ENCODE measurements around the gene SMPD4. TPM values are rescaled to one million over a fixed set of nuclear protein-coding genes. Genes with fewer than 3 reads are reported as not detected.
"Not testable (repeated sequence)": the region's sequence is repeated elsewhere in the genome, so short reads cannot be mapped to it uniquely, and the experiment has no call there.

SMPD4 gene
- total and polyA plus RNA-seq, 4 donors = 14.4 to 60.6 (median 39.9) TPM

GRCh38 chr2:130187859-130188792 is 6.7 kb upstream of the SMPD4 start:
- 90% methylated on average over 16 of the region's 17 CpGs for WGBS (ENCODE audit: insufficient coverage)
- H3K9me3 ChIP-seq (ENCODE audit: control insufficient read depth, insufficient read depth, low read length); H3K4me3 ChIP-seq (ENCODE audit: low read depth, low read length); DNase-seq (ENCODE audit: low read depth in 4 of 6, low spot score in 6 of 6); H3K27ac ChIP-seq (ENCODE audit: low read depth, low read length); H3K27me3 ChIP-seq (ENCODE audit: control insufficient read depth, insufficient read depth, low read length): not testable (repeated sequence)
- Histone ChIP-seq H3K4me1 (ENCODE audit: control insufficient read depth, insufficient read depth, low read length) (peaks cover 15% of the 10 kb centered on the region), H3K36me3 (ENCODE audit: control insufficient read depth, insufficient read depth, low read length) (peaks cover 46% of the 10 kb centered on the region)

GRCh38 chr2:130187268-130187667 is 5.9 kb upstream of the SMPD4 start:
- 80% methylated on average over 3 of the region's 8 CpGs for WGBS (ENCODE audit: insufficient coverage)
- no peaks in the 10 kb centered on the region for H3K27me3 ChIP-seq (ENCODE audit: control insufficient read depth, insufficient read depth, low read length)
- H3K27ac ChIP-seq (ENCODE audit: low read depth, low read length) = no peak overlapping the region
- DNase-seq (ENCODE audit: low read depth in 4 of 6, low spot score in 6 of 6) = no peak
- no peak overlapping the region for H3K4me3 ChIP-seq (ENCODE audit: low read depth, low read length)
- H3K9me3 ChIP-seq (ENCODE audit: control insufficient read depth, insufficient read depth, low read length) = no peaks in the 10 kb centered on the region
- peaks cover 19% of the 10 kb centered on the region for H3K4me1 ChIP-seq (ENCODE audit: control insufficient read depth, insufficient read depth, low read length)
- H3K36me3 ChIP-seq (ENCODE audit: control insufficient read depth, insufficient read depth, low read length) = peaks cover 46% of the 10 kb centered on the region

DNA sequence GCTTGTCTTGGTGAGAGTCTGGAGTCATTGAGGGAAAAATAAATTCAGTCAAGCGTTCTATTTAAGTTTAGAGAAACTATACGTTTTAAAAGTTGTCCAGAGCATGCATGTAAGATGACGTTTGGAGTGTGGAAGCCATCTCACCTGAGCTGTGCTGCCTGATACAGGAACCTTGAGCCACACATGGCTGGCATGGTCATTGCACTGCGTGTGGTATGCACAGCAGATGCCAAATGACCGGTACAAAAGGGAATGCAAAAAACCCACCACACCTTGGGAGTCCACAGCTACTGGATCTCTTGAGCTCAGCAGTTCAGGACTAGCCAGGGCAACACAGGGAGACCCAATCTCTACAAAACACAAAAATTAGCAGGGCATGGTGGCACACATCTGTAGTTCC is 5.0 kb upstream of the SMPD4 start:
- no peak overlapping the region for H3K4me3 ChIP-seq (ENCODE audit: low read depth, low read length)
- no peak overlapping the region for H3K27ac ChIP-seq (ENCODE audit: low read depth, low read length)
- H3K36me3 ChIP-seq (ENCODE audit: control insufficient read depth, insufficient read depth, low read length) = peaks cover 41% of the 10 kb centered on the region
- no peak for DNase-seq (ENCODE audit: low read depth in 4 of 6, low spot score in 6 of 6)
- whole genome bisulfite sequencing (ENCODE audit: insufficient coverage) = 95% methylated on average over 5 of the region's 5 CpGs
- H3K4me1 ChIP-seq (ENCODE audit: control insufficient read depth, insufficient read depth, low read length) = peaks cover 19% of the 10 kb centered on the region
- H3K27me3 ChIP-seq (ENCODE audit: control insufficient read depth, insufficient read depth, low read length) = no peaks in the 10 kb centered on the region
- no peaks in the 10 kb centered on the region for H3K9me3 ChIP-seq (ENCODE audit: control insufficient read depth, insufficient read depth, low read length)

DNA sequence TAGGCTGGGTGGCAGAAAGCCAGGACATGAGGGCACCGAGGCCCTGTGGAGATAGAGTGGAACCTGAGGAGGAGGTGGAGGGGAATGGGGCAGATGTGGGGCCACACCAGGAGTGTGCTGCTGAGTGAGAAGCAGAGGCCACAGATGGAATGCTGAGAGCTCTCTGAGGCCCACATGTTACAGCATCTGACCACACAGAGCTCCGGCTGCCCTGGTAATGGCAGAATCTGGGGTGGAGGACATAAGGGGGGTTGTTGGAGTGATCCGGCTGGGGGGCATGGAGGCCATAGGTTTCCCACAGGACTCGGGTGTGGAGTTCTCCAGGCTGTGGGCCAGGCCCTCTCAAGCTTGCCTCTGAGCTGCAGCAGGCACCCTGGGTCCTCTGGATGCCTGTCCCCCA is 4.5 kb upstream of the SMPD4 start:
- Histone ChIP-seq H3K36me3 (ENCODE audit: control insufficient read depth, insufficient read depth, low read length) (peaks cover 37% of the 10 kb centered on the region), H3K27me3 (ENCODE audit: control insufficient read depth, insufficient read depth, low read length) (no peaks in the 10 kb centered on the region), H3K9me3 (ENCODE audit: control insufficient read depth, insufficient read depth, low read length) (no peaks in the 10 kb centered on the region), H3K4me3 (ENCODE audit: low read depth, low read length) (no peak overlapping the region), H3K27ac (ENCODE audit: low read depth, low read length) (no peak overlapping the region), H3K4me1 (ENCODE audit: control insufficient read depth, insufficient read depth, low read length) (peaks cover 21% of the 10 kb centered on the region)
- DNase-seq (ENCODE audit: low read depth in 4 of 6, low spot score in 6 of 6) = no peak
- WGBS (ENCODE audit: insufficient coverage) = 82% methylated on average over 3 of the region's 4 CpGs

DNA sequence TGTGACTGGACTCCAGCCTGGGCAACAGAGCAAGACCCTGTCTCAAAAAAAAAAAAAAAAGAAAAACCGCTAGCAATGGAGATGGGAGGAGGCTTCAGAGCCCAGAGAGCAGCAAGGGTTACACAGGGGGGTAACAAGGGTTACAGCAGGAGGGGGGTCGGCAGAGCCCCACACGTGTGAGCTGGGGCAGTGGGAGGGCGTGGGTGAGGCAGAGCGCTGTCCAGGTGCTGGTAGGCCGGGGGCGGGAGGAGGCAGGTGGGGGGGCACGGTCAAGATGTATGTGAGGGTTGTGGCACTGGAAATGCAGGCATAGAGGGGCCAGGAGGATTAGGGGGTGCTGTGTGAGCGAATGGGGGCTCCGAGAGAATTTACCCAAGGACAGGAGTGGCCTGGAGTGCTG is 4.0 kb upstream of the SMPD4 start:
- H3K4me3 ChIP-seq (ENCODE audit: low read depth, low read length) = no peak overlapping the region
- no peak for DNase-seq (ENCODE audit: low read depth in 4 of 6, low spot score in 6 of 6)
- no peaks in the 10 kb centered on the region for H3K9me3 ChIP-seq (ENCODE audit: control insufficient read depth, insufficient read depth, low read length)
- WGBS (ENCODE audit: insufficient coverage) = 100% methylated on average over 2 of the region's 10 CpGs
- H3K36me3 ChIP-seq (ENCODE audit: control insufficient read depth, insufficient read depth, low read length) = peaks cover 35% of the 10 kb centered on the region
- H3K4me1 ChIP-seq (ENCODE audit: control insufficient read depth, insufficient read depth, low read length) = peaks cover 25% of the 10 kb centered on the region
- H3K27me3 ChIP-seq (ENCODE audit: control insufficient read depth, insufficient read depth, low read length) = no peaks in the 10 kb centered on the region
- no peak overlapping the region for H3K27ac ChIP-seq (ENCODE audit: low read depth, low read length)

DNA sequence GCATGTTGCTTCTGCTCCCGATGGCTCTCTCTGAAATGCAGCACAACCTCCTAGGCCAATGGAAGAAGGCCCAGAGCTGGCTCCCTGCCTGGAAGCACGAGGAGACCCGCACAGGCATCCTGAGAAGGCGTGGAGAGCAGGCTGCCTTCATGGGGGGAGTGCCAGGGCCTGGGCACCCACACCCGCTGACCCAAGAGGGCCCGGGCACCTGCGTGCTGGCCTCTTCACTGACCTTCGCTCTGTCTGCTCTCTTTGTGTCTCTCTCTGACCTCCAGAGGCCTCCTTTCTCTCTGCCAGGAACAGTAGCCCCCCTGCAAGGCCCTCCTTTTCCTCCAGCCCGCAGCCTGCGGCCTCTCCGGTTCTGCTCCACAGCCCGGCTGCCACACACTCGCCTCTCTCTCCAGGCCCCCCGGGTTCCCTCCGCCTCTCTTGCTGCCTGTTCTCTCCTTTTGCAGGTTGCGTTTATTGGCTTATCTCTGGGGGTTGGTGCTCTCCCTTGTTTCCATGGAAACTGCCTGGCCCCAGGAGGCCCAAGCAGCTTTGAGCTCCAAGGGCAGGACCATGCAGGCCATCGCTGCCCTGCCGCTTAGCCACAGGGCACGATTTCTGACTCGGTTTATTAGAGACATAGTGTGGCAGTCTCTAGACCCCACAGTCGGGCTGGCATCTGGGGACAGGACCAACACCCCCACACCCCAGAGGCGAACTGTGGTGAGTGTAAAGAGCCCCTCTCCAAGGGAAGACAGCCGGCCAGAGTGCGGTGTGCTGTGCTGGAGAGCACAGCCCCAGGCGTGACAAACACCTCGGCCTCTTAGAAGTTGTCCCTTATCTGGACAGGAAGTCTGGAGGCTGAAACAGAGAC is 2.3 kb upstream of the SMPD4 start:
- H3K27me3 ChIP-seq (ENCODE audit: control insufficient read depth, insufficient read depth, low read length) = no peaks in the 10 kb centered on the region
- peak in 3 of 6 donors; percentile 29 to 81 (median 63) for DNase-seq (ENCODE audit: low read depth in 4 of 6, low spot score in 6 of 6)
- H3K9me3 ChIP-seq (ENCODE audit: control insufficient read depth, insufficient read depth, low read length) = no peaks in the 10 kb centered on the region
- peaks cover 31% of the 10 kb centered on the region for H3K4me1 ChIP-seq (ENCODE audit: control insufficient read depth, insufficient read depth, low read length)
- WGBS (ENCODE audit: insufficient coverage) = 25% methylated on average over 21 of the region's 26 CpGs
- peak overlapping the region; percentile 33 for H3K4me3 ChIP-seq (ENCODE audit: low read depth, low read length)
- peaks cover 35% of the 10 kb centered on the region for H3K36me3 ChIP-seq (ENCODE audit: control insufficient read depth, insufficient read depth, low read length)
- no peak overlapping the region for H3K27ac ChIP-seq (ENCODE audit: low read depth, low read length)

- H3K9me3 ChIP-seq (ENCODE audit: control insufficient read depth, insufficient read depth, low read length); H3K27me3 ChIP-seq (ENCODE audit: control insufficient read depth, insufficient read depth, low read length): not testable (repeated sequence)
- H3K36me3 ChIP-seq (ENCODE audit: control insufficient read depth, insufficient read depth, low read length) = peaks cover 33% of the 10 kb centered on the region
- peak overlapping the region; percentile 33 for H3K4me3 ChIP-seq (ENCODE audit: low read depth, low read length)
- DNase-seq (ENCODE audit: low read depth in 4 of 6, low spot score in 6 of 6) = peak in 2 of 6 donors; percentile 13 to 23
- H3K27ac ChIP-seq (ENCODE audit: low read depth, low read length) = peak overlapping the region; percentile 40
- H3K4me1 ChIP-seq (ENCODE audit: control insufficient read depth, insufficient read depth, low read length) = peaks cover 31% of the 10 kb centered on the region
- WGBS (ENCODE audit: insufficient coverage) = 34% methylated on average over 18 of the region's 23 CpGs
Measured at GRCh38 chr2:130182826-130183511, 1.6 kb upstream of the SMPD4 start.

DNA sequence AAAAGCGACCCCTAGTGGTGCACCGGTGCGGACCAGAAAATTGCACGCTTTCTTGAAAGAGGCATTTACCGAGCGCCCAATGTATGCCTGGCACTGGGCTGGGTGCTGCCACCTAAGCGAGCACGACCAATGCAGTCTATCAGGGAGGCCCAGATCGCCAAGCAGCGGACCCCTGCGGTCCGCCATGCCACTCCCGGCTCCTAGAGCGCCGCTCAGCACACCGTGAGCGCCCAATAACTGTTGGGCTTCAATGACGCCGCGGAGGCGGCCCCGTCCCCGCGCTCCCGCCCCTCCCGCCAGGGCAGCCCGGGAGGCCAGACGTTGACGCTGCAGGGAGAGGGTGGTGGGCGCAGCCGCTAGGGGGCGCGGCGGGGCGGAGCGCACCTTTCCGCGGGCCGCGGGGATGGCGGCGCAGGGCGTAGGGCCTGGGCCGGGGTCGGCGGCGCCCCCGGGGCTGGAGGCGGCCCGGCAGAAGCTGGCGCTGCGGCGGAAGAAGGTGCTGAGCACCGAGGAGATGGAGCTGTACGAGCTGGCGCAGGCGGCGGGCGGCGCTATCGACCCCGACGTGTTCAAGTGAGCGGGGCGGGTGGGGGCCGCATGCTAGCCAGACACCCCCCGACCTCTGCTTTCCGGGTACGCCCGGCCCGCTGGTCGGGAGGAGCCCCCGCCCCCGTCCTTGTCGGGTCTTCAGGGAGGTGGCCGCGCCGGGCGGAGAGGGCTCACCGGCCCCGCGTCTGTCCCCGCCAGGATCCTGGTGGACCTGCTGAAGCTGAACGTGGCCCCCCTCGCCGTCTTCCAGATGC is 679 bp upstream of the SMPD4 start, which contains the start of gene MZT2B:
Gene MZT2B (plus strand): TSS at position 383 of the 803 bp plus-strand sequence. CDS start 21 bp downstream, at position 404.
- not testable (repeated sequence) for H3K9me3 ChIP-seq (ENCODE audit: control insufficient read depth, insufficient read depth, low read length); H3K27me3 ChIP-seq (ENCODE audit: control insufficient read depth, insufficient read depth, low read length)
- Histone ChIP-seq H3K27ac (ENCODE audit: low read depth, low read length) (peak within 1 kb of the TSS; percentile 91), H3K36me3 (ENCODE audit: control insufficient read depth, insufficient read depth, low read length) (peaks cover 30% of the 10 kb centered on the region), H3K4me3 (ENCODE audit: low read depth, low read length) (peak within 1 kb of the TSS; percentile 82), H3K4me1 (ENCODE audit: control insufficient read depth, insufficient read depth, low read length) (peaks cover 31% of the 10 kb centered on the region)
- peak; percentile 64 to 95 (median 76) for DNase-seq (ENCODE audit: low read depth in 4 of 6, low spot score in 6 of 6)
- WGBS (ENCODE audit: insufficient coverage) = under 1% methylated on average over 70 of the region's 86 CpGs
